HepG2 (cell line): Measurements from ENCODE around the gene HOXD3.

ENCODE experiments used
- DNMT1 ChIP-seq: sonication (generic); formaldehyde crosslinking; IDR thresholded peaks from 2 replicates; pipeline ENCODE4 v1.5.1; 2020; ENCODE audit warnings: mild to moderate bottlenecking, missing genetic modification reagents
- EP300 ChIP-seq, 3 experiments: sonication (generic) in 1 of 3; formaldehyde crosslinking in 1 of 3; IDR thresholded peaks; 2 replicates each; pipeline versions ENCODE4 v1.5.1 to v1.6.1; 2011 to 2020; ENCODE audit warnings: low read depth in 2 of 3, low read length in 2 of 3, borderline replicate concordance in 1 of 3, improper control_type of control experiment in 1 of 3, mild to moderate bottlenecking in 1 of 3, missing genetic modification reagents in 1 of 3, moderate library complexity in 1 of 3
- GABPA ChIP-seq, 2 experiments: IDR thresholded peaks; 2 replicates each; pipeline ENCODE4 v1.6.1; 2011 to 2016; ENCODE audit warnings: low read depth in 2 of 2, low read length in 1 of 2, missing biosample characterization in 1 of 2, missing genetic modification characterization in 1 of 2
- KDM1A ChIP-seq: IDR thresholded peaks from 2 replicates; pipeline ENCODE4 v1.6.1; 2016; ENCODE audit warnings: missing compliant biosample characterization
- RBM22 ChIP-seq: fragments of 200-400 bp; formaldehyde crosslinking; optimal IDR thresholded peaks from 2 replicates; pipeline ENCODE3; 2017; ENCODE audit warnings: mild to moderate bottlenecking, low read length, moderate library complexity
- RXRA ChIP-seq: sonication (generic); formaldehyde crosslinking; IDR thresholded peaks from 2 replicates; pipeline ENCODE4 v1.5.1; 2020; ENCODE audit warnings: missing genetic modification reagents
- TCF12 ChIP-seq, 2 experiments: fragments of 450-650 bp in 1 of 2; sonication (generic) in 1 of 2; formaldehyde crosslinking in 1 of 2; IDR thresholded peaks; 2 replicates each; pipeline versions ENCODE4 v1.6.1 to v1.8.0; 2017 to 2022; ENCODE audit warnings: antibody characterized with exemption in 1 of 2, mild to moderate bottlenecking in 1 of 2, missing genetic modification reagents in 1 of 2, moderate library complexity in 1 of 2
- ZFY ChIP-seq: sonication (generic); formaldehyde crosslinking; IDR thresholded peaks from 2 replicates; pipeline ENCODE4 v1.4.0; 2020; ENCODE audit warnings: missing genetic modification reagents
- ZNF10 ChIP-seq: sonication (generic); formaldehyde crosslinking; IDR thresholded peaks from 2 replicates; pipeline ENCODE4 v1.4.0; 2020; ENCODE audit warnings: mild to moderate bottlenecking, low read depth, missing genetic modification reagents, borderline replicate concordance
- ZNF124 ChIP-seq: sonication (generic); formaldehyde crosslinking; IDR thresholded peaks from 2 replicates; pipeline ENCODE4 v1.4.0; 2020; ENCODE audit warnings: missing genetic modification reagents
- ZNF274 ChIP-seq: sonication (generic); formaldehyde crosslinking; IDR thresholded peaks from 2 replicates; pipeline ENCODE4 v1.5.1; 2020; ENCODE audit warnings: mild to moderate bottlenecking, missing genetic modification reagents
- ZNF530 ChIP-seq: sonication (generic); formaldehyde crosslinking; IDR thresholded peaks from 2 replicates; pipeline ENCODE4 v1.5.0; 2020; ENCODE audit warnings: low read depth, mild to moderate bottlenecking, missing genetic modification reagents
- TF ChIP-seq, protein P1 (sequence below): sonication (generic); formaldehyde crosslinking; IDR thresholded peaks from 2 replicates; pipeline ENCODE4 v1.4.0; 2020; ENCODE audit warnings: missing genetic modification reagents
- TF ChIP-seq, protein P2 (sequence below): sonication (generic); formaldehyde crosslinking; IDR thresholded peaks from 2 replicates; pipeline ENCODE4 v1.4.0; 2020; ENCODE audit warnings: low read depth, mild to moderate bottlenecking, missing genetic modification reagents

- no peak for TF ChIP-seq KDM1A (CRISPR knock-in tag)
- no peak for TF ChIP-seq ZFY (CRISPR knock-in tag)
- no peak for TF ChIP-seq DNMT1 (CRISPR knock-in tag)
- no peak for TF ChIP-seq ZNF530 (CRISPR knock-in tag)
- no peak for TF ChIP-seq ZNF124 (CRISPR knock-in tag)
- no peak for TF ChIP-seq RBM22
- no peak for TF ChIP-seq RXRA (CRISPR knock-in tag)
- TF ChIP-seq ZNF10 (CRISPR knock-in tag): no peak
- TF ChIP-seq EP300 (IDR thresholded peaks at IDR 0.05; ENCODE audit: low read depth in 2 of 2, low read length in 2 of 2): no peak
- TF ChIP-seq EP300 (CRISPR knock-in tag; IDR thresholded peaks at IDR 0.05; ENCODE audit: borderline replicate concordance): no peak
- TF ChIP-seq, protein P1, sequence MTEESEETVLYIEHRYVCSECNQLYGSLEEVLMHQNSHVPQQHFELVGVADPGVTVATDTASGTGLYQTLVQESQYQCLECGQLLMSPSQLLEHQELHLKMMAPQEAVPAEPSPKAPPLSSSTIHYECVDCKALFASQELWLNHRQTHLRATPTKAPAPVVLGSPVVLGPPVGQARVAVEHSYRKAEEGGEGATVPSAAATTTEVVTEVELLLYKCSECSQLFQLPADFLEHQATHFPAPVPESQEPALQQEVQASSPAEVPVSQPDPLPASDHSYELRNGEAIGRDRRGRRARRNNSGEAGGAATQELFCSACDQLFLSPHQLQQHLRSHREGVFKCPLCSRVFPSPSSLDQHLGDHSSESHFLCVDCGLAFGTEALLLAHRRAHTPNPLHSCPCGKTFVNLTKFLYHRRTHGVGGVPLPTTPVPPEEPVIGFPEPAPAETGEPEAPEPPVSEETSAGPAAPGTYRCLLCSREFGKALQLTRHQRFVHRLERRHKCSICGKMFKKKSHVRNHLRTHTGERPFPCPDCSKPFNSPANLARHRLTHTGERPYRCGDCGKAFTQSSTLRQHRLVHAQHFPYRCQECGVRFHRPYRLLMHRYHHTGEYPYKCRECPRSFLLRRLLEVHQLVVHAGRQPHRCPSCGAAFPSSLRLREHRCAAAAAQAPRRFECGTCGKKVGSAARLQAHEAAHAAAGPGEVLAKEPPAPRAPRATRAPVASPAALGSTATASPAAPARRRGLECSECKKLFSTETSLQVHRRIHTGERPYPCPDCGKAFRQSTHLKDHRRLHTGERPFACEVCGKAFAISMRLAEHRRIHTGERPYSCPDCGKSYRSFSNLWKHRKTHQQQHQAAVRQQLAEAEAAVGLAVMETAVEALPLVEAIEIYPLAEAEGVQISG (CRISPR knock-in tag): no peak
- no peak for TF ChIP-seq ZNF274 (CRISPR knock-in tag)
- TF ChIP-seq, protein P2, sequence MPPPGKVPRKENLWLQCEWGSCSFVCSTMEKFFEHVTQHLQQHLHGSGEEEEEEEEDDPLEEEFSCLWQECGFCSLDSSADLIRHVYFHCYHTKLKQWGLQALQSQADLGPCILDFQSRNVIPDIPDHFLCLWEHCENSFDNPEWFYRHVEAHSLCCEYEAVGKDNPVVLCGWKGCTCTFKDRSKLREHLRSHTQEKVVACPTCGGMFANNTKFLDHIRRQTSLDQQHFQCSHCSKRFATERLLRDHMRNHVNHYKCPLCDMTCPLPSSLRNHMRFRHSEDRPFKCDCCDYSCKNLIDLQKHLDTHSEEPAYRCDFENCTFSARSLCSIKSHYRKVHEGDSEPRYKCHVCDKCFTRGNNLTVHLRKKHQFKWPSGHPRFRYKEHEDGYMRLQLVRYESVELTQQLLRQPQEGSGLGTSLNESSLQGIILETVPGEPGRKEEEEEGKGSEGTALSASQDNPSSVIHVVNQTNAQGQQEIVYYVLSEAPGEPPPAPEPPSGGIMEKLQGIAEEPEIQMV (CRISPR knock-in tag): no peak
- no peak for TF ChIP-seq GABPA (IDR thresholded peaks at IDR 0.05; ENCODE audit: low read depth, low read length)
- TF ChIP-seq GABPA (CRISPR knock-in tag; IDR thresholded peaks at IDR 0.05; ENCODE audit: low read depth): no peak
- TF ChIP-seq TCF12 (IDR thresholded peaks at IDR 0.05): no peak
- TF ChIP-seq TCF12 (CRISPR knock-in tag; IDR thresholded peaks at IDR 0.05): no peak
Measured at GRCh38 chr2:176161825-176162626, 4.9 kb downstream of the HOXD3 start.
